ENCODE data around the gene JUNB. TPM values are rescaled to one million over a fixed set of nuclear protein-coding genes. Genes with fewer than 3 reads are reported as not detected.

JUNB gene
- total and polyA plus RNA-seq, 2 of the 4 experiments (the other 2 are of a cell fraction): 20.8 to 109 TPM

DNA sequence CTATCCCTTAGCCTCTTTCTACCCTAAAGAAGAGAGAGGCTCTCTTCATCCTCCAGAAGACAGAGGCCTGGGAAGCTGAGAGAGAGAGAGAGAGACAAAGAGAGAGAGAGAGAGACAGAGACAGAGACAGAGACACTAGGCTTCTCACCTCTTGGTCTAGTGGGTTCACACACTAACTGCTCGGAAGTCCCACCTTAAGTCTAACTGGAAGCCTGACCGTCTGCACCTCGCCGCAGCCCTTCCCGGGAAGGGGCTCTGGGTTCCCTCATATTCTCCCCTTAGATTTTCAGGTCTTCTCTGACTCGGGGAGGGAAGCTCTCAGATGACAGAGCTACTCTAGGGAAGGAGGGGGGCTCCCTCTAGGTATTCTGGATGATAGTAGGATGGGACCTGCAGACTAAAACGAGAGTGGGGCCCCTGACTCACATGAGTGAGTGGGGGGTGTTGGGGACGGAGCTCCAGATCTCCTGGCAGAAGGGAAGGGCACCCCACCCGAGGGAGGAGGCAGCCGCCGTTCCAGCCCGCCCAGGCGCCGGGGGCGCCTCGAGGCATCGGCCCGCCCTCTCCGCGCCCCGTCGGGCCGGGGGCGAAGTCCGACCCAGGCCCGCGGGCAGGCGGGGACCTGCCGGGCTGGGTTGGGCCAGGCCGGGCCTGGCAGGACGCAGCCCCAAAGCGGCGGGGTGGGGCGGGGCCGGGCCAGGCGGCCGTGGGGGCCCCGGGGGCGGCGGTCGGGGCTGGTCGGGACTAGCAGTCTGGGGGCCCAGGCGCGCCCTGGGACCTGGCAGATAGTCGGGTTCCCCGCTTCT is 2.0 kb upstream of the JUNB start:
- dilution Hi-C loops (cut with HindIII; ENCODE audit: low sequenced_read_pairs, unreplicated experiment) (no loop called here), in situ Hi-C loops (cut with MboI; ENCODE audit: low sequenced_read_pairs) (loop anchor here (25.0 kb wide), 1 partner anchor 1048 kb away; no protein-coding TSS in a partner anchor), intact Hi-C loops (cut with micrococcal nuclease) (no loop called here)
- Histone ChIP-seq H3K4me3 (ENCODE audit: insufficient read depth, low read depth, low read length) (peak overlapping the region; percentile 27), H2BK120ac (ENCODE audit: low read depth, low read length) (peak overlapping the region; percentile 86), H3K36me3 (ENCODE audit: control insufficient read depth, insufficient read depth, low read length) (no peaks in the 10 kb centered on the region), H2AK5ac (ENCODE audit: low read depth, low read length) (peak overlapping the region; percentile 84), H3K23ac (ENCODE audit: low read depth, low read length) (peak overlapping the region; percentile 93), H2AK9ac (replicated peaks; ENCODE audit: low read depth, low read length, poor library complexity) (peak overlapping the region; percentile 82), H4K20me1 (ENCODE audit: insufficient read depth, low read length) (peaks cover 20% of the 10 kb centered on the region), H2BK5ac (ENCODE audit: low read depth, low read length, poor library complexity, severe bottlenecking) (peak overlapping the region; percentile 91), H3K4ac (ENCODE audit: low read depth, low read length) (peak overlapping the region; percentile 89), H3K14ac (replicated peaks; ENCODE audit: low read depth, low read length) (peak overlapping the region; percentile 96), H3K27ac (ENCODE audit: insufficient read depth, low read length) (peak overlapping the region; percentile 89), H3K27me3 (ENCODE audit: control insufficient read depth, insufficient read depth, low read length) (no peaks in the 10 kb centered on the region), H3K9ac (ENCODE audit: low read depth, low read length) (peak overlapping the region; percentile 80), H3K4me1 (ENCODE audit: control insufficient read depth, insufficient read depth, low read length) (peaks cover 32% of the 10 kb centered on the region), H3K9me1 (ENCODE audit: insufficient read depth, low read length) (peaks cover 13% of the 10 kb centered on the region), H3K4me2 (ENCODE audit: low read depth, low read length) (peak overlapping the region; percentile 87), H3K79me1 (ENCODE audit: low read depth in 1 of 2, low read length in 2 of 2) (peaks cover 0 to 40% of the 10 kb centered on the region in 2 experiments; a peak in 2 of 4 replicates), H4K91ac (ENCODE audit: insufficient read depth, low read depth, low read length) (peak overlapping the region; percentile 94), H3K56ac (ENCODE audit: extremely low read depth, insufficient read depth, low read length) (peak overlapping the region; percentile 69), H3K9me3 (ENCODE audit: control insufficient read depth, insufficient read depth, low read length) (no peaks in the 10 kb centered on the region), H3K18ac (ENCODE audit: low read depth, low read length) (peak overlapping the region; percentile 69), H2BK15ac (ENCODE audit: low read depth, low read length) (peak overlapping the region; percentile 21; the same call in 2 of the 3 replicates), H4K5ac (ENCODE audit: low read depth, low read length) (peak overlapping the region; percentile 91), H2BK20ac (ENCODE audit: low read depth, low read length) (peak overlapping the region; percentile 64), H4K8ac (ENCODE audit: low read depth in 2 of 2, low read length in 2 of 2) (peak overlapping the region; percentile 56 to 93), H2AFZ (replicated peaks; ENCODE audit: low read length, poor library complexity) (peak overlapping the region; percentile 81)
- no TSS peak for BruUV-seq (replicated peaks)
- TF ChIP-seq RFX5 (IDR thresholded peaks at IDR 0.05; ENCODE audit: low read depth, low read length) (no peak), RAD21 (IDR thresholded peaks at IDR 0.05; ENCODE audit: low read length) (no peak), SMC3 (IDR thresholded peaks at IDR 0.05; ENCODE audit: low read depth, low read length) (no peak), MXI1 (IDR thresholded peaks at IDR 0.05; ENCODE audit: borderline replicate concordance, low read depth, low read length) (no peak), RCOR1 (IDR thresholded peaks at IDR 0.05; ENCODE audit: insufficient replicate concordance, low read length) (no peak), CEBPB (IDR thresholded peaks at IDR 0.05; ENCODE audit: low read depth, low read length) (no peak), MAZ (IDR thresholded peaks at IDR 0.05; ENCODE audit: borderline replicate concordance, low read depth, low read length) (no peak), POLR2A (IDR thresholded peaks at IDR 0.05; ENCODE audit: low read depth, low read length) (no peak), FOS (IDR thresholded peaks at IDR 0.05; ENCODE audit: low read depth, low read length) (no peak)
- TF ChIP-seq, protein P1, sequence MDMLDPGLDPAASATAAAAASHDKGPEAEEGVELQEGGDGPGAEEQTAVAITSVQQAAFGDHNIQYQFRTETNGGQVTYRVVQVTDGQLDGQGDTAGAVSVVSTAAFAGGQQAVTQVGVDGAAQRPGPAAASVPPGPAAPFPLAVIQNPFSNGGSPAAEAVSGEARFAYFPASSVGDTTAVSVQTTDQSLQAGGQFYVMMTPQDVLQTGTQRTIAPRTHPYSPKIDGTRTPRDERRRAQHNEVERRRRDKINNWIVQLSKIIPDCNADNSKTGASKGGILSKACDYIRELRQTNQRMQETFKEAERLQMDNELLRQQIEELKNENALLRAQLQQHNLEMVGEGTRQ (IDR thresholded peaks at IDR 0.05; ENCODE audit: low read depth, low read length): no peak
- ATAC-seq (ENCODE audit: low read depth) (no peak; the same call in 1 of the 2 replicates), DNase-seq (peak; percentile 18)
- POLR2A ChIA-PET (ENCODE audit: unreplicated experiment): interaction anchor here (0.6 kb wide), 1 partner anchor 45 kb away, joined by 3 read pairs; no protein-coding TSS in a partner anchor
- CTCF ChIA-PET: interaction anchor here (1.2 kb wide), 1 partner anchor 11 kb away, joined by 4 read pairs; no protein-coding TSS in a partner anchor
- 0% methylated on average over 12 of the region's 46 CpGs; no CpG with 5 or more reads in 1 of the 2 experiments for WGBS, 2 experiments (ENCODE audit: extremely low coverage in 2 of 2, insufficient read length in 1 of 2)

Data from IMR-90 (cell line).